ENCODE measurements around the gene SLC66A1. TPM values are rescaled to one million over a fixed set of nuclear protein-coding genes. Genes with fewer than 3 reads are reported as not detected.

Gene SLC66A1
- total RNA-seq, 1 donor from 2014 or later: 22.6 TPM

DNA sequence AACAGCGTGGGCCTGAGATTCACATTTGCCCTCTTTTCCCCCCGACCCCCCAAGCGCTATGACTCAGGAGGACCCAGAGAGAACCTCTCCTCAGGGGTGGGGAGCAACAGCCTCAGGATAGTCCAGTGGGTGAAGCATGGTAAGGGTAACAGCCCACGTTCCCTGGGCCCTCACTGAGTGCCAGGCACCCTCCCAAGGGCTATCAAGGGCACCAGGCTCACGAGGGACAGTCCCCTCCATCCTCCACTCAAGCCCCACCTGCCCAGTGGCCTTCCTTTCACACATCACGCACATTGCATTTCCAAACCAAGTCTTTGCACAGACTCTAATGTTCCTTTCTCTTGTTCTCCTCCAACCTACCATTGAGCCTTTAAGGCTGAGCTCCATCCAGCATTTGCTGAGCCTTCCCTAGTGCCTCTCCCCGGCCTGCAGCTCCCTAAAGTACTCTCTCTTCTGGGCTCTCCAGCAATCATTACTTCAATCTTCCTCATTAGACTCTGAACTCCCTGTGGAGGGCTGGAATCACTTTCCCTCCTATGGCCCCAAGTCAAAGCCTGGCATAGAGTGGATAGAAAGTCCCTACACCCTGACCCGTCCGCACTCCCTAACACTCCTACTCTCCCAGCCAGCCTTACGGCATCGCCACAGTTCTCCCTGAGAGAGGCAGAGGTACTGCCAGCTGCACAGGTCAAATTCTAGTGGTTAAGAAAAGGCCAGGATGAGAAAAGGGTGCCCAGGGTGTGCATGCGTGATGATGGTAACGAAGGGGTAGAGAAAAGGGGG, 1.2 kb upstream of the SLC66A1 start:
- H3K27ac Mint-ChIP-seq (ENCODE audit: unreplicated experiment): no peak overlapping the region
- peaks cover 20% of the 10 kb centered on the region for H3K4me1 Mint-ChIP-seq (ENCODE audit: unreplicated experiment)
- no peak for DNase-seq (ENCODE audit: low spot score)
- H3K4me3 Mint-ChIP-seq (ENCODE audit: unreplicated experiment): peak overlapping the region; percentile 93
- TF ChIP-seq, protein P1, sequence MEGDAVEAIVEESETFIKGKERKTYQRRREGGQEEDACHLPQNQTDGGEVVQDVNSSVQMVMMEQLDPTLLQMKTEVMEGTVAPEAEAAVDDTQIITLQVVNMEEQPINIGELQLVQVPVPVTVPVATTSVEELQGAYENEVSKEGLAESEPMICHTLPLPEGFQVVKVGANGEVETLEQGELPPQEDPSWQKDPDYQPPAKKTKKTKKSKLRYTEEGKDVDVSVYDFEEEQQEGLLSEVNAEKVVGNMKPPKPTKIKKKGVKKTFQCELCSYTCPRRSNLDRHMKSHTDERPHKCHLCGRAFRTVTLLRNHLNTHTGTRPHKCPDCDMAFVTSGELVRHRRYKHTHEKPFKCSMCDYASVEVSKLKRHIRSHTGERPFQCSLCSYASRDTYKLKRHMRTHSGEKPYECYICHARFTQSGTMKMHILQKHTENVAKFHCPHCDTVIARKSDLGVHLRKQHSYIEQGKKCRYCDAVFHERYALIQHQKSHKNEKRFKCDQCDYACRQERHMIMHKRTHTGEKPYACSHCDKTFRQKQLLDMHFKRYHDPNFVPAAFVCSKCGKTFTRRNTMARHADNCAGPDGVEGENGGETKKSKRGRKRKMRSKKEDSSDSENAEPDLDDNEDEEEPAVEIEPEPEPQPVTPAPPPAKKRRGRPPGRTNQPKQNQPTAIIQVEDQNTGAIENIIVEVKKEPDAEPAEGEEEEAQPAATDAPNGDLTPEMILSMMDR (IDR thresholded peaks at IDR 0.05; ENCODE audit: unreplicated experiment): no peak
- peaks cover 20% of the 10 kb centered on the region for H3K36me3 Mint-ChIP-seq (ENCODE audit: low read depth, unreplicated experiment)
- no peaks in the 10 kb centered on the region for H3K9me3 Mint-ChIP-seq (ENCODE audit: unreplicated experiment)
- H3K27me3 Mint-ChIP-seq (ENCODE audit: unreplicated experiment): peaks cover 15% of the 10 kb centered on the region

DNA sequence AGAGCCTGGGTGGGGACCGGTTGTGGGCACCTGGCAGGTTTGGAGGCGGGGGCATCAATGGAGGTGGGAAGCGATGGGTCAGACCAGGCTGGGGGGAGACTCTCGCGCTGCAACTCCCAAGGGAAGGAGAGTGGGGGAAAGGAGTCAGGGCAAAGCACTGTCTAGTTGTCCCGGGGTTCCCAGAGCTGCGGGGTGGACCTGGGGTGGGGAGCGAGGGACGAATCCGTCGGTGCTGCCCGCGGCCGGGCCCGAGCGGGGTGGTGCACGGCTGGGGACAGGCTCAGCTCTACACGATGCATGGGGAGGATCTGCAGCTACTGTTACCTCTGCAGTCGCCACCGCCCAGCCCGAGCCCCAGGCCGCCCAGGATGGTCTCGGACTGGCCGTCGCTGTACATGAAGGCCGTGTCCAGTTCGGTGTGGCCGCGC, 609 bp upstream of the SLC66A1 start:
- Mint-ChIP-seq H3K4me3 (ENCODE audit: unreplicated experiment) (peak overlapping the region; percentile 93), H3K27me3 (ENCODE audit: unreplicated experiment) (peaks cover 15% of the 10 kb centered on the region), H3K4me1 (ENCODE audit: unreplicated experiment) (peaks cover 26% of the 10 kb centered on the region), H3K9me3 (ENCODE audit: unreplicated experiment) (no peaks in the 10 kb centered on the region), H3K36me3 (ENCODE audit: low read depth, unreplicated experiment) (peaks cover 19% of the 10 kb centered on the region), H3K27ac (ENCODE audit: unreplicated experiment) (no peak overlapping the region)
- TF ChIP-seq, protein P1 (IDR thresholded peaks at IDR 0.05; ENCODE audit: unreplicated experiment): no peak
- no peak for DNase-seq (ENCODE audit: low spot score)

DNA sequence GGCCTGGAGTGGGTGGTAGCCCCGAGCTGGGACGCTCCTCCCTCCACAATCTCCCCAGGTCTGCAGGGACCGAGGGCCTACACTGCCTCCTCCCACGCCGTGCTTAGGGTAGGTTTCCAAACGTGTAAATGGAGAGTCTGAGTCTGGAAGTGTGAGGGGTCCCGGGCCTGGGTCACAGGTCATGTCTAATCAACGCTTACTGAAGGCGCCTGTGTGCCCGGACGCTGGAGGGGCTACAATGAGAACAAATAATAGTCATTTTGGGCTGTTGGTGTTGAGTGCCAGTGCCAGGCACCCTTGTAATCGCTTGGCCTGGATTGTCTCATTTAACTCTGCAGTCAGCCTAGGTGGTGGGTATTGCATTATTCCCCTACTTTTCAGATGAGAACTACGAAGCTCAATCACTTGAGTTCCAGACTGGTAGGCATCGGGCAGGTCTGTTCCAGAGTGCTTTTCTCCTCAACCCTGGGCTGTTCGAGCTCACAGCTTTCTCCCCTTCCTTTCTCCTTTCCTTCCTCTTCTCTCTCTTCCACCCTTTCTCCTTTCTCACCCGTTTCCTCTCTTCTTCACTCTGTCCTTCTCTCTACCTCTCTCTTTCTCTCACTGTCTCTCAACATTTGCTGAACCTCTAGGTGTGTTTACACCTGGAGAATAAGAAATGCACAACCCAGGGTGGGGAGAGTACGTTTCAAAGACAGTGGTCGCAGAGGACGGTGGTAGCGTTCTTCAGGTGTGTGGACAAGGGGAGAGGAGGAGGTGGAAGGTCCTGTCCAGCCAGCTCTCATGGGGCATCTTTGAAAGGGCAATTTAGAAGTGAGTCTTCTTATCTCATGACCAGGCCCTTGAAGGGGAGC, 883 bp downstream of the SLC66A1 start:
- Mint-ChIP-seq H3K36me3 (ENCODE audit: low read depth, unreplicated experiment) (peaks cover 10% of the 10 kb centered on the region), H3K27ac (ENCODE audit: unreplicated experiment) (no peak overlapping the region), H3K9me3 (ENCODE audit: unreplicated experiment) (no peaks in the 10 kb centered on the region), H3K27me3 (ENCODE audit: unreplicated experiment) (peaks cover 14% of the 10 kb centered on the region), H3K4me3 (ENCODE audit: unreplicated experiment) (peak overlapping the region; percentile 86), H3K4me1 (ENCODE audit: unreplicated experiment) (peaks cover 29% of the 10 kb centered on the region)
- DNase-seq (ENCODE audit: low spot score): no peak
- TF ChIP-seq, protein P1 (IDR thresholded peaks at IDR 0.05; ENCODE audit: unreplicated experiment): no peak

GRCh38 chr1:19313636-19313959, 1.5 kb downstream of the SLC66A1 start:
- Mint-ChIP-seq H3K4me1 (ENCODE audit: unreplicated experiment) (peaks cover 29% of the 10 kb centered on the region), H3K4me3 (ENCODE audit: unreplicated experiment) (peak overlapping the region; percentile 86), H3K36me3 (ENCODE audit: low read depth, unreplicated experiment) (peaks cover 13% of the 10 kb centered on the region), H3K27me3 (ENCODE audit: unreplicated experiment) (peaks cover 16% of the 10 kb centered on the region), H3K27ac (ENCODE audit: unreplicated experiment) (no peak overlapping the region), H3K9me3 (ENCODE audit: unreplicated experiment) (no peaks in the 10 kb centered on the region)
- TF ChIP-seq, protein P1 (IDR thresholded peaks at IDR 0.05; ENCODE audit: unreplicated experiment): no peak
- no peak for DNase-seq (ENCODE audit: low spot score)
